H1 (cell line): ENCODE measurements around the gene POLN. TPM values are rescaled to one million over a fixed set of nuclear protein-coding genes. Genes with fewer than 3 reads are reported as not detected.

Experiments used
- CTCF ChIA-PET: fragments of 300-600 bp; sonication (Branson Sonifier 250); formaldehyde crosslinking; loops from one replicate; lab custom pipeline; 2021; ENCODE audit not compliant: partially characterized antibody; lab: Charles Lee
- POLR2A ChIA-PET: fragments of 300-600 bp; sonication (Branson Sonifier 250); formaldehyde crosslinking; loops from one replicate; lab custom pipeline; 2021; ENCODE audit warnings: inconsistent platforms; ENCODE audit not compliant: partially characterized antibody; lab: Charles Lee
- DNase-seq, 2 experiments: peaks; one replicate each; pipeline versions ENCODE4 v3.0.0 to v3.0.0-alpha.2; 2010 to 2022; ENCODE audit warnings: low spot score in 2 of 2, low read depth in 1 of 2, mixed read lengths in 1 of 2
- FAIRE-seq: peaks from 2 replicates; lab custom pipeline; 2011; peaks lifted over from hg19 to GRCh38; lab: Jason Lieb, UNC
- H2AFZ ChIP-seq: 2 replicates; pipeline ENCODE4 v1.8.1; 2012; ENCODE audit warnings: low read length, inconsistent platforms
- H2AK5ac ChIP-seq: 2 replicates; pipeline ENCODE4 v1.6.1; 2013; ENCODE audit warnings: low read depth, low read length
- H2BK120ac ChIP-seq: replicated peaks from 2 replicates; pipeline ENCODE3; 2013; ENCODE audit warnings: low read depth, low read length, inconsistent platforms
- H2BK12ac ChIP-seq: 2 replicates; pipeline ENCODE4 v1.6.1; 2013; ENCODE audit warnings: low read depth, low read length
- H2BK15ac ChIP-seq: 2 replicates; pipeline ENCODE4 v1.6.1; 2013; ENCODE audit warnings: low read length
- H2BK20ac ChIP-seq: 2 replicates; pipeline ENCODE4 v1.6.1; 2013; ENCODE audit warnings: low read length
- H2BK5ac ChIP-seq: 2 replicates; pipeline ENCODE4 v1.6.1; 2013; ENCODE audit warnings: low read depth, low read length
- H3K14ac ChIP-seq: 2 replicates; pipeline ENCODE4 v1.6.1; 2013; ENCODE audit warnings: inconsistent platforms; ENCODE audit not compliant: insufficient read length
- H3K18ac ChIP-seq: 2 replicates; pipeline ENCODE4 v1.6.1; 2013; ENCODE audit warnings: low read length; ENCODE audit errors: extremely low read depth
- H3K23ac ChIP-seq: 2 replicates; pipeline ENCODE4 v1.6.1; 2013; ENCODE audit warnings: inconsistent platforms; ENCODE audit not compliant: insufficient read length
- H3K23me2 ChIP-seq: 2 replicates; pipeline ENCODE4 v1.6.1; 2013; ENCODE audit warnings: low read depth, low read length
- H3K27ac ChIP-seq: 2 replicates; pipeline ENCODE4 v1.6.1; 2011; ENCODE audit warnings: low read depth, low read length, inconsistent platforms
- H3K27me3 ChIP-seq, 4 experiments: replicated peaks in 1 of 4; 1 replicate in 1 of 4; 2 replicates in 3 of 4; pipeline versions ENCODE4 v1.6.1 to v1.8.1; 2011 to 2013; ENCODE audit warnings: low read length in 3 of 4, mild to moderate bottlenecking in 3 of 4, inconsistent platforms in 2 of 4, mixed read lengths in 2 of 4, moderate library complexity in 1 of 4; ENCODE audit not compliant: control insufficient read depth in 3 of 4, insufficient read depth in 3 of 4; ENCODE audit errors: extremely low read depth in 1 of 4
- H3K36me3 ChIP-seq, 4 experiments: 2 replicates each; pipeline versions ENCODE4 v1.6.1 to v1.8.1; 2011 to 2013; ENCODE audit warnings: mild to moderate bottlenecking in 4 of 4, low read length in 3 of 4, moderate library complexity in 2 of 4, control low read depth in 1 of 4, inconsistent platforms in 1 of 4; ENCODE audit not compliant: insufficient read depth in 4 of 4, control insufficient read depth in 2 of 4
- H3K4ac ChIP-seq: replicated peaks from 2 replicates; pipeline ENCODE3; 2013; ENCODE audit warnings: low read length, low read depth, mixed read lengths, inconsistent platforms; ENCODE audit not compliant: insufficient read length
- H3K4me1 ChIP-seq, 4 experiments: replicated peaks in 1 of 4; 1 replicate in 1 of 4; 2 replicates in 3 of 4; pipeline versions ENCODE4 v1.6.1 to v1.8.1; 2011 to 2013; ENCODE audit warnings: low read length in 3 of 4, inconsistent platforms in 2 of 4, mixed read lengths in 1 of 4; ENCODE audit not compliant: insufficient read depth in 4 of 4, control insufficient read depth in 3 of 4
- H3K4me2 ChIP-seq, 2 experiments: 2 replicates each; pipeline versions ENCODE4 v1.6.1 to v1.8.1; 2011 to 2013; ENCODE audit warnings: low read depth in 2 of 2, low read length in 2 of 2, control low read depth in 1 of 2, inconsistent platforms in 1 of 2, mild to moderate bottlenecking in 1 of 2; ENCODE audit not compliant: insufficient read depth in 1 of 2
- H3K4me3 ChIP-seq, 4 experiments: fragments of 200-600, 300-600 bp in 1 of 4; sonication (generic), shearing (Covaris generic), sonication (Bioruptor Twin) in 1 of 4; 2 replicates each; pipeline versions ENCODE4 v1.5.1 to v1.8.1; 2011 to 2016; ENCODE audit warnings: low read length in 4 of 4, low read depth in 3 of 4, control low read depth in 2 of 4, inconsistent platforms in 2 of 4, mild to moderate bottlenecking in 2 of 4, mixed read lengths in 1 of 4, moderate library complexity in 1 of 4; ENCODE audit not compliant: insufficient read depth in 2 of 4; ENCODE audit errors: extremely low read depth in 1 of 4
- H3K56ac ChIP-seq: replicated peaks from 2 replicates; pipeline ENCODE3; 2013; ENCODE audit warnings: low read depth, mild to moderate bottlenecking, mixed read lengths, low read length, inconsistent platforms; ENCODE audit not compliant: insufficient read length
- H3K79me1 ChIP-seq: 2 replicates; pipeline ENCODE4 v1.6.1; 2013; ENCODE audit warnings: low read depth, low read length, control low read depth
- H3K79me2 ChIP-seq, 2 experiments: 2 replicates each; pipeline versions ENCODE4 v1.6.1 to v1.8.1; 2012 to 2013; ENCODE audit warnings: low read length in 2 of 2, mild to moderate bottlenecking in 2 of 2, inconsistent platforms in 1 of 2; ENCODE audit not compliant: insufficient read depth in 2 of 2, control insufficient read depth in 1 of 2
- H3K9ac ChIP-seq, 4 experiments: replicated peaks in 1 of 4; 1 replicate in 1 of 4; 2 replicates in 3 of 4; pipeline versions ENCODE4 v1.6.1 to v1.8.1; 2011 to 2013; ENCODE audit warnings: low read depth in 3 of 4, low read length in 3 of 4, control low read depth in 2 of 4, mild to moderate bottlenecking in 2 of 4, moderate library complexity in 2 of 4, inconsistent platforms in 1 of 4; ENCODE audit errors: extremely low read depth in 1 of 4
- H3K9me3 ChIP-seq, 2 experiments: 2 replicates each; pipeline versions ENCODE4 v1.6.1 to v1.8.1; 2012 to 2013; ENCODE audit warnings: mild to moderate bottlenecking in 2 of 2, moderate library complexity in 2 of 2, control low read depth in 1 of 2, inconsistent platforms in 1 of 2, low read depth in 1 of 2, low read length in 1 of 2, mixed read lengths in 1 of 2; ENCODE audit not compliant: insufficient read depth in 2 of 2
- H4K20me1 ChIP-seq, 2 experiments: replicated peaks in 1 of 2; 2 replicates each; pipeline versions ENCODE3 to v1.8.1; 2011 to 2013; ENCODE audit warnings: inconsistent platforms in 2 of 2, low read length in 2 of 2, mild to moderate bottlenecking in 1 of 2; ENCODE audit not compliant: insufficient read depth in 2 of 2, control insufficient read depth in 1 of 2
- H4K5ac ChIP-seq: 2 replicates; pipeline ENCODE4 v1.6.1; 2013; ENCODE audit warnings: low read length, low read depth, mixed read lengths, inconsistent platforms; ENCODE audit not compliant: insufficient read length
- H4K8ac ChIP-seq: 2 replicates; pipeline ENCODE4 v1.8.0; 2013; ENCODE audit warnings: mild to moderate bottlenecking, moderate library complexity, low read length, inconsistent platforms; ENCODE audit not compliant: insufficient read depth; ENCODE audit errors: extremely low read depth
- H4K91ac ChIP-seq: replicated peaks from 2 replicates; pipeline ENCODE3; 2013; ENCODE audit warnings: low read length, mixed read lengths, inconsistent platforms; ENCODE audit not compliant: insufficient read length
- BACH1 ChIP-seq: IDR thresholded peaks from 2 replicates; pipeline ENCODE4 v1.6.1; 2012; ENCODE audit warnings: low read length, improper control_type of control experiment
- BCL11A ChIP-seq, 2 experiments: IDR thresholded peaks; one replicate each; pipeline ENCODE4 v1.6.1; 2011; ENCODE audit warnings: low read depth in 2 of 2, low read length in 2 of 2, mild to moderate bottlenecking in 2 of 2
- EZH2 ChIP-seq: fragments of 200-600 bp; sonication (generic); IDR thresholded peaks from 2 replicates; pipeline ENCODE4 v1.7.1; 2012; ENCODE audit warnings: low read depth, mild to moderate bottlenecking, moderate library complexity, low read length, inconsistent platforms; ENCODE audit not compliant: severe bottlenecking
- FOSL1 ChIP-seq: IDR thresholded peaks from 2 replicates; pipeline ENCODE4 v1.6.1; 2011; ENCODE audit warnings: mild to moderate bottlenecking, low read depth, low read length, moderate library complexity; ENCODE audit not compliant: insufficient read depth
- NRF1 ChIP-seq: IDR thresholded peaks from 2 replicates; pipeline ENCODE4 v1.6.1; 2011; ENCODE audit warnings: mild to moderate bottlenecking, low read depth, low read length, improper control_type of control experiment
- PHF8 ChIP-seq: fragments of 200-600 bp; sonication (generic); conservative IDR thresholded peaks from 2 replicates; pipeline ENCODE4 v1.7.1; 2012; ENCODE audit warnings: low read depth, mild to moderate bottlenecking, inconsistent platforms, low read length, moderate library complexity
- POLR2A ChIP-seq, 2 experiments: IDR thresholded peaks; 1 replicate in 1 of 2; 2 replicates in 1 of 2; pipeline ENCODE4 v1.6.1; 2011; ENCODE audit warnings: low read depth in 2 of 2, low read length in 2 of 2, mild to moderate bottlenecking in 2 of 2; ENCODE audit errors: control extremely low read depth in 1 of 2
- RXRA ChIP-seq: IDR thresholded peaks from 2 replicates; pipeline ENCODE4 v1.6.1; 2011; ENCODE audit warnings: low read depth, mild to moderate bottlenecking, low read length, moderate library complexity; ENCODE audit not compliant: insufficient read depth
- SIX5 ChIP-seq: IDR thresholded peaks from 2 replicates; pipeline ENCODE4 v1.6.1; 2011; ENCODE audit warnings: mild to moderate bottlenecking, low read depth, low read length
- SP4 ChIP-seq: IDR thresholded peaks from 2 replicates; pipeline ENCODE4 v1.6.1; 2012; ENCODE audit warnings: low read length, inconsistent platforms
- SRF ChIP-seq: IDR thresholded peaks from 2 replicates; pipeline ENCODE4 v1.6.1; 2011; ENCODE audit warnings: mild to moderate bottlenecking, low read depth, low read length, moderate library complexity
- TBP ChIP-seq: IDR thresholded peaks from 2 replicates; pipeline ENCODE4 v1.6.1; 2011; ENCODE audit warnings: low read depth, low read length, improper control_type of control experiment
- WGBS, 2 experiments: shearing (Covaris generic) in 1 of 2; methylation state at CpG; one replicate each; pipeline versions ENCODE4 v1.1.6 to v1.1.7; 2013 to 2015; ENCODE audit warnings: low lambda C conversion rate in 2 of 2, mixed read lengths in 2 of 2, inconsistent platforms in 1 of 2, low coverage in 1 of 2, missing lambda C conversion rate in 1 of 2; ENCODE audit not compliant: insufficient replicate concordance in 2 of 2, insufficient coverage in 1 of 2, insufficient read length in 1 of 2; ENCODE audit errors: extremely low coverage in 1 of 2, missing lambda C conversion rate in 1 of 2; 5-methylcytosine and 5-hydroxymethylcytosine counted together
- polyA plus RNA-seq, 7 experiments: library from polyadenylated mRNA; depleted of rRNA in 3 of 7; stranded (reverse) in 5 of 7; unstranded in 2 of 7; fragments of >200 nt in 5 of 7; fragments of 200-250 nt in 2 of 7; gene quantifications; 1 replicate in 5 of 7; 2 replicates in 1 of 7; 4 replicates in 1 of 7; pipeline versions ENCODE4 v1.2.1 to v1.2.3, GENCODE V29; 2011 to 2013; ENCODE audit warnings: missing spikeins in 2 of 7, mixed read lengths in 2 of 7
- total RNA-seq: library from RNA; stranded (reverse); fragmentation: NEBNext Ultra II Directional; extraction: Animal tissue kit (Norgen Biotek cat#: 25700); gene quantifications from 2 replicates; pipeline ENCODE4 v1.2.1, GENCODE V29; 2021

POLN gene
- total and polyA plus RNA-seq, 2 of the 8 experiments (the other 6 are each of a cell fraction or from before 2014, with no cell fraction given), result 0.98 to 1.5 TPM

- CTCF ChIA-PET, result no interaction called here
- H3K79me2 ChIP-seq, result no peaks in the 10 kb centered on the region
- no peak overlapping the region for H2BK12ac ChIP-seq
- no peaks in the 10 kb centered on the region for H3K36me3 ChIP-seq
- H4K5ac ChIP-seq, result no peak overlapping the region
- no peak overlapping the region for H3K18ac ChIP-seq
- no peak for FAIRE-seq
- no peak overlapping the region for H3K4me3 ChIP-seq
- H4K8ac ChIP-seq, result no peak overlapping the region; the same call in 1 of the 2 replicates
- no peaks in the 10 kb centered on the region for H3K79me1 ChIP-seq
- no peak overlapping the region for H3K27ac ChIP-seq
- no peak overlapping the region for H3K14ac ChIP-seq
- H2BK120ac ChIP-seq, result no peak overlapping the region
- no peak overlapping the region for H2BK15ac ChIP-seq
- H3K56ac ChIP-seq, result no peak overlapping the region
- no peak overlapping the region for H3K4me2 ChIP-seq
- H4K91ac ChIP-seq, result no peak overlapping the region
- H2BK20ac ChIP-seq, result no peak overlapping the region
- H2AK5ac ChIP-seq, result no peak overlapping the region
- TF ChIP-seq NRF1, result no peak
- TF ChIP-seq PHF8, result no peak
- no peak for TF ChIP-seq SP4
- TF ChIP-seq RXRA, result no peak
- no peak for TF ChIP-seq SIX5
- TF ChIP-seq BCL11A (IDR thresholded peaks at IDR 0.05; ENCODE audit: low read depth in 2 of 2, low read length in 2 of 2), result no peak
- TF ChIP-seq FOSL1, result no peak
- TF ChIP-seq SRF, result no peak
- TF ChIP-seq POLR2A (IDR thresholded peaks at IDR 0.05; ENCODE audit: control extremely low read depth in 1 of 2, low read depth in 2 of 2, low read length in 2 of 2), result no peak
- TF ChIP-seq EZH2, result no peak
- TF ChIP-seq TBP, result no peak
- no peak for TF ChIP-seq BACH1
- no peak overlapping the region for H3K4ac ChIP-seq
- H3K9ac ChIP-seq, result no peak overlapping the region
- peaks cover 0 to 15% (median 10%) of the 10 kb centered on the region in 4 experiments; a peak in 5 of 7 replicates for H3K4me1 ChIP-seq
- H3K23me2 ChIP-seq, result peaks cover 4% of the 10 kb centered on the region; the same call in 1 of the 2 replicates
- DNase-seq, result no peak
- H2AFZ ChIP-seq, result no peak overlapping the region
- H3K23ac ChIP-seq, result no peak overlapping the region
- 92% methylated on average over 18 of the region's 18 CpGs; no CpG with 5 or more reads in 1 of the 2 experiments for WGBS, 2 experiments
- H3K27me3 ChIP-seq, result no peaks in the 10 kb centered on the region
- peaks cover 0 to 1% of the 10 kb centered on the region in 2 experiments for H4K20me1 ChIP-seq
- POLR2A ChIA-PET, result no interaction called here
- H3K9me3 ChIP-seq, result no peaks in the 10 kb centered on the region
- no peak overlapping the region; the same call in 1 of the 2 replicates for H2BK5ac ChIP-seq
Observed at GRCh38 chr4:2267320-2267811, 25.4 kb upstream of the POLN start.
